CD14-positive monocyte (primary cell): ENCODE measurements around the gene ST6GALNAC3. TPM values are rescaled to one million over a fixed set of nuclear protein-coding genes. Genes with fewer than 3 reads are reported as not detected.

Source experiments
- DNase-seq, 3 donors: peaks; one replicate each; pipeline ENCODE4 v3.0.0-alpha.2; 2011 to 2022
- H2AFZ ChIP-seq: 2 replicates; pipeline ENCODE4 v1.6.0; 2012; ENCODE audit warnings: mild to moderate bottlenecking, low read depth, low read length, inconsistent platforms; ENCODE audit not compliant: insufficient read depth, poor library complexity, severe bottlenecking
- H3K27ac ChIP-seq, 2 donors: 1 replicate in 1 of 2; 2 replicates in 1 of 2; pipeline ENCODE4 v1.5.1; 2012 to 2013; ENCODE audit warnings: low read length in 2 of 2, control low read depth in 1 of 2, inconsistent platforms in 1 of 2, low read depth in 1 of 2, mild to moderate bottlenecking in 1 of 2
- H3K27me3 ChIP-seq, 2 donors: one replicate each; pipeline versions ENCODE4 v1.6.0 to v1.6.1; 2011 to 2013; ENCODE audit warnings: low read length in 2 of 2; ENCODE audit not compliant: control insufficient read depth in 2 of 2, insufficient read depth in 2 of 2
- H3K36me3 ChIP-seq, 2 donors: replicated peaks in 1 of 2; 1 replicate in 1 of 2; 2 replicates in 1 of 2; pipeline versions ENCODE4 v1.5.1 to v1.6.1; 2012 to 2013; ENCODE audit warnings: low read length in 2 of 2, control low read depth in 1 of 2, inconsistent platforms in 1 of 2, mild to moderate bottlenecking in 1 of 2; ENCODE audit not compliant: insufficient read depth in 2 of 2, control insufficient read depth in 1 of 2
- H3K4me1 ChIP-seq, 2 donors: 1 replicate in 1 of 2; 2 replicates in 1 of 2; pipeline versions ENCODE4 v1.5.1 to v1.6.1; 2012 to 2013; ENCODE audit warnings: low read length in 2 of 2, control low read depth in 1 of 2, inconsistent platforms in 1 of 2, mild to moderate bottlenecking in 1 of 2, moderate library complexity in 1 of 2; ENCODE audit not compliant: insufficient read depth in 2 of 2, control insufficient read depth in 1 of 2
- H3K4me2 ChIP-seq: replicated peaks from 2 replicates; pipeline ENCODE3; 2012; ENCODE audit warnings: low read length, moderate library complexity, mild to moderate bottlenecking; ENCODE audit not compliant: poor library complexity, severe bottlenecking; ENCODE audit errors: extremely low read depth
- H3K4me3 ChIP-seq, 3 experiments: fragments of 200-600 bp in 1 of 3; sonication (generic) in 1 of 3; replicated peaks in 1 of 3; 1 replicate in 2 of 3; 2 replicates in 1 of 3; pipeline ENCODE4 v1.5.1; 2011 to 2013; ENCODE audit warnings: low read length in 3 of 3, mild to moderate bottlenecking in 3 of 3, control low read depth in 2 of 3, low read depth in 2 of 3, inconsistent platforms in 1 of 3, moderate library complexity in 1 of 3
- H3K79me2 ChIP-seq: 2 replicates; pipeline ENCODE4 v1.6.0; 2012; ENCODE audit warnings: mild to moderate bottlenecking, control low read depth, inconsistent platforms, low read length, moderate library complexity; ENCODE audit not compliant: insufficient read depth
- H3K9ac ChIP-seq: 2 replicates; pipeline ENCODE4 v1.6.0; 2017; ENCODE audit warnings: low read length, mild to moderate bottlenecking; ENCODE audit not compliant: insufficient read depth, poor library complexity, severe bottlenecking
- H3K9me3 ChIP-seq, 2 donors: replicated peaks in 1 of 2; 1 replicate in 1 of 2; 2 replicates in 1 of 2; pipeline versions ENCODE4 v1.5.1 to v1.6.1; 2012 to 2013; ENCODE audit warnings: low read length in 2 of 2, control low read depth in 1 of 2; ENCODE audit not compliant: control insufficient read depth in 1 of 2, insufficient read depth in 1 of 2
- H4K20me1 ChIP-seq: 2 replicates; pipeline ENCODE4 v1.6.0; 2012; ENCODE audit warnings: mild to moderate bottlenecking, low read length, control low read depth, moderate library complexity; ENCODE audit not compliant: insufficient read depth
- H3K27ac Mint-ChIP-seq, 7 donors: one replicate each; pipeline ENCODE4 v1.8.0; 2020; ENCODE audit warnings: mild to moderate bottlenecking in 7 of 7, mixed read lengths in 7 of 7, moderate library complexity in 6 of 7, inconsistent platforms in 2 of 7
- H3K27me3 Mint-ChIP-seq, 3 donors: one replicate each; pipeline ENCODE4 v1.8.0; 2021 to 2022; ENCODE audit warnings: low read depth in 3 of 3, mild to moderate bottlenecking in 3 of 3, mixed read lengths in 3 of 3, moderate library complexity in 3 of 3, inconsistent platforms in 1 of 3
- H3K36me3 Mint-ChIP-seq, 2 donors: one replicate each; pipeline ENCODE4 v1.8.0; 2020; ENCODE audit warnings: mixed read lengths in 2 of 2, inconsistent platforms in 1 of 2, mild to moderate bottlenecking in 1 of 2
- H3K4me1 Mint-ChIP-seq: one replicate; pipeline ENCODE4 v1.8.0; 2020; ENCODE audit warnings: mild to moderate bottlenecking, mixed read lengths
- H3K4me3 Mint-ChIP-seq, 2 donors: one replicate each; pipeline ENCODE4 v1.8.0; 2020; ENCODE audit warnings: mild to moderate bottlenecking in 2 of 2, mixed read lengths in 2 of 2, moderate library complexity in 1 of 2
- H3K9me3 Mint-ChIP-seq, 7 donors: one replicate each; pipeline ENCODE4 v1.8.0; 2020 to 2022; ENCODE audit warnings: mixed read lengths in 7 of 7, mild to moderate bottlenecking in 6 of 7, moderate library complexity in 6 of 7, inconsistent platforms in 2 of 7
- intact Hi-C, 2 donors: fragments of 100-400 bp; cut with micrococcal nuclease; formaldehyde crosslinking; loops; one replicate each; pipeline versions ENCODE4 v1.15.0 to v1.15.1; 2023
- polyA plus RNA-seq, 3 donors: library from polyadenylated mRNA; depleted of rRNA in 1 of 3; unstranded in 2 of 3; stranded (reverse) in 1 of 3; fragments of 300-500 nt in 2 of 3; fragments of >200 nt in 1 of 3; fragmentation: Illumina TruSeq in 2 of 3; gene quantifications; 1 replicate in 2 of 3; 2 replicates in 1 of 3; pipeline ENCODE4 v1.2.3, GENCODE V29; 2012 to 2021
- TF ChIP-seq, protein P1 (sequence below): fragments of 200-600 bp; IDR thresholded peaks from one replicate; pipeline ENCODE4 v1.8.0; 2022; ENCODE audit warnings: antibody characterized with exemption, mild to moderate bottlenecking

ST6GALNAC3 gene
- polyA plus RNA-seq, 3 donors, result 6.5 to 9.2 (median 7.6) TPM

DNA sequence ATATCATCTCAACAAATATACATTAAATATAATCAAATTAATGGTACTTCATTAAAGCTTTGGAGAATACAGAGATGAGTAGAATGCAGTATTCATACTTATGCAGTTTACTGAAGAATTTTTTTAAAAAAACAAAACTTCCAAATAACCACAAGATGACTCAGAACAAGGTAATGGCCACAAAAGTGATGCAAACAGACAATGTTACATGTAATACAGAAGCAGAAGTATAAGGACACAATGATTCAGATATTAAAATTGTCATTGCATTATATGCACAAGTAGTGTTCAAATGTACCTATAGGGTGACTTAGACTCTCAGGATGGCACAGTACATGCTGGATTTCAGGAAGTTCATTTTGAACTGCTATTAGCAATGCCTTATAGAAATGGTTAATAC lies 565.5 kb downstream of the ST6GALNAC3 start:
- Histone ChIP-seq H3K79me2 (no peaks in the 10 kb centered on the region), H3K36me3 (no peaks in the 10 kb centered on the region), H2AFZ (no peak overlapping the region), H3K4me1 (no peaks in the 10 kb centered on the region), H4K20me1 (no peaks in the 10 kb centered on the region), H3K4me3 (no peak overlapping the region), H3K27me3 (no peaks in the 10 kb centered on the region), H3K9ac (no peak overlapping the region), H3K9me3 (peaks cover 3 to 12% of the 10 kb centered on the region in 2 donors), H3K4me2 (no peak overlapping the region), H3K27ac (no peak overlapping the region)
- Mint-ChIP-seq H3K4me3 (no peak overlapping the region), H3K9me3 (peaks cover 0 to 10% (median 7%) of the 10 kb centered on the region in 7 donors), H3K4me1 (no peaks in the 10 kb centered on the region), H3K36me3 (no peaks in the 10 kb centered on the region), H3K27me3 (peaks cover 0 to 2% (median 0%) of the 10 kb centered on the region in 3 donors), H3K27ac (no peak overlapping the region)
- intact Hi-C loops, result no loop called here
- TF ChIP-seq, protein P1, sequence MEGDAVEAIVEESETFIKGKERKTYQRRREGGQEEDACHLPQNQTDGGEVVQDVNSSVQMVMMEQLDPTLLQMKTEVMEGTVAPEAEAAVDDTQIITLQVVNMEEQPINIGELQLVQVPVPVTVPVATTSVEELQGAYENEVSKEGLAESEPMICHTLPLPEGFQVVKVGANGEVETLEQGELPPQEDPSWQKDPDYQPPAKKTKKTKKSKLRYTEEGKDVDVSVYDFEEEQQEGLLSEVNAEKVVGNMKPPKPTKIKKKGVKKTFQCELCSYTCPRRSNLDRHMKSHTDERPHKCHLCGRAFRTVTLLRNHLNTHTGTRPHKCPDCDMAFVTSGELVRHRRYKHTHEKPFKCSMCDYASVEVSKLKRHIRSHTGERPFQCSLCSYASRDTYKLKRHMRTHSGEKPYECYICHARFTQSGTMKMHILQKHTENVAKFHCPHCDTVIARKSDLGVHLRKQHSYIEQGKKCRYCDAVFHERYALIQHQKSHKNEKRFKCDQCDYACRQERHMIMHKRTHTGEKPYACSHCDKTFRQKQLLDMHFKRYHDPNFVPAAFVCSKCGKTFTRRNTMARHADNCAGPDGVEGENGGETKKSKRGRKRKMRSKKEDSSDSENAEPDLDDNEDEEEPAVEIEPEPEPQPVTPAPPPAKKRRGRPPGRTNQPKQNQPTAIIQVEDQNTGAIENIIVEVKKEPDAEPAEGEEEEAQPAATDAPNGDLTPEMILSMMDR, result no peak
- DNase-seq, result no peak

DNA sequence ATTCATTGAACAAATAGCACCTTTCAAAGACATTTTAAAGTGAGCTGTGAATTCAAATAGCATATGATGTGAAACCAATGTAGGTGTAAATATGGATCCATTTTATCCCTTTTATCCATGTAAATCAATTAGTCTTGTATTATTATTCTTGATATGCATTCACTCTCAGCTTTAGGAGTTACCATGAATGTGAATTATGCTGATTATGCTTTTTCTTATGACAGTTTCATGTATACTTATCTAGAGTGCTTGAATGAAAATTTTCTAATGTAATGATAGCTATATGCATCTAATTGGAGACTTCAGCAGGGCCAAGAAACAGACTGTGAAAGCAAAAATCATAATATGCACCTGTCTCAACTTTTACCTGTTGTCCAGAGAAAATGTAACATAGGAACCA lies 566.2 kb downstream of the ST6GALNAC3 start:
- DNase-seq, result no peak
- Histone ChIP-seq H3K4me3 (no peak overlapping the region), H3K36me3 (no peaks in the 10 kb centered on the region), H3K27ac (no peak overlapping the region), H4K20me1 (no peaks in the 10 kb centered on the region), H3K4me2 (no peak overlapping the region), H3K9me3 (peaks cover 3 to 7% of the 10 kb centered on the region in 2 donors), H3K9ac (no peak overlapping the region), H2AFZ (no peak overlapping the region), H3K4me1 (no peaks in the 10 kb centered on the region), H3K27me3 (no peaks in the 10 kb centered on the region), H3K79me2 (no peaks in the 10 kb centered on the region)
- Mint-ChIP-seq H3K27me3 (peaks cover 0 to 2% (median 0%) of the 10 kb centered on the region in 3 donors), H3K4me3 (no peak overlapping the region), H3K4me1 (no peaks in the 10 kb centered on the region), H3K9me3 (peaks cover 0 to 10% (median 6%) of the 10 kb centered on the region in 7 donors), H3K27ac (no peak overlapping the region), H3K36me3 (no peaks in the 10 kb centered on the region)
- TF ChIP-seq, protein P1, result no peak
- intact Hi-C loops, result no loop called here
